Breast epithelium (tissue), 3 donors: ENCODE results near the gene ALOXE3.

Source experiments
- CTCF ChIP-seq, 3 donors: fragments of 450-650 bp; IDR thresholded peaks; one replicate each; pipeline ENCODE4 v1.5.1; 2016 to 2017; ENCODE audit warnings: antibody characterized with exemption in 3 of 3, mild to moderate bottlenecking in 3 of 3, moderate library complexity in 3 of 3
- POLR2A ChIP-seq: fragments of 450-650 bp; IDR thresholded peaks from one replicate; pipeline ENCODE4 v1.6.1; 2016; ENCODE audit warnings: antibody characterized with exemption, mild to moderate bottlenecking, moderate library complexity
- POLR2AphosphoS5 ChIP-seq, 3 donors: sonication (generic); formaldehyde crosslinking; IDR thresholded peaks; one replicate each; pipeline ENCODE4 v1.6.1; 2017; ENCODE audit warnings: antibody characterized with exemption in 3 of 3

GRCh38 chr17:8076502-8077266 lies 41.6 kb downstream of the ALOXE3 start:
- no peak for TF ChIP-seq POLR2AphosphoS5 (IDR thresholded peaks at IDR 0.05)
- TF ChIP-seq CTCF (IDR thresholded peaks at IDR 0.05) = no peak
- TF ChIP-seq POLR2A = no peak
